Measurements from ENCODE around the gene JMJD7. TPM values are rescaled to one million over a fixed set of nuclear protein-coding genes. Genes with fewer than 3 reads are reported as not detected.

Gene JMJD7
- total RNA-seq, 1 experiment from 2014 or later: 10.9 TPM

- Mint-ChIP-seq H3K4me1 (ENCODE audit: low read depth, unreplicated experiment) (no peaks in the 10 kb centered on the region), H3K36me3 (ENCODE audit: insufficient read depth, unreplicated experiment) (peaks cover 12% of the 10 kb centered on the region), H3K4me3 (ENCODE audit: unreplicated experiment) (no peak overlapping the region), H3K27me3 (ENCODE audit: insufficient read depth, unreplicated experiment) (no peaks in the 10 kb centered on the region), H3K27ac (ENCODE audit: unreplicated experiment) (no peak overlapping the region), H3K9me3 (ENCODE audit: unreplicated experiment) (no peaks in the 10 kb centered on the region)
- H3K36me3 ChIP-seq (ENCODE audit: control insufficient read depth, insufficient read depth, low read length): no peaks in the 10 kb centered on the region
- CTCF ChIA-PET: no interaction called here
- DNase-seq: no peak
- no TSS peak for BruUV-seq (replicated peaks)
- POLR2A ChIA-PET: interaction anchor here (0.5 to 0.6 kb wide), 2 partner anchors 68 to 94 kb away, joined by 3 to 4 read pairs; no protein-coding TSS in a partner anchor
- H3K4me1 ChIP-seq: no peaks in the 10 kb centered on the region
- TF ChIP-seq CTCF (IDR thresholded peaks at IDR 0.05; ENCODE audit: insufficient read depth in 1 of 2, low read depth in 1 of 2, low read length in 1 of 2, severe bottlenecking in 1 of 2, unreplicated experiment in 1 of 2): no peak
- no peak overlapping the region for H3K4me3 ChIP-seq (ENCODE audit: low read depth, low read length)
- H3K9me3 ChIP-seq: no peaks in the 10 kb centered on the region
- no peaks in the 10 kb centered on the region for H3K27me3 ChIP-seq (replicated peaks; ENCODE audit: control insufficient read depth, insufficient read depth, low read length)
- intact Hi-C loops (cut with micrococcal nuclease; ENCODE audit: unreplicated experiment): no loop called here
Observed at GRCh38 chr15:41851167-41851523, 23.3 kb downstream of the JMJD7 start.

- no peaks in the 10 kb centered on the region for H3K9me3 Mint-ChIP-seq (ENCODE audit: unreplicated experiment)
- ChIA-PET POLR2A (interaction anchor here (0.6 kb wide), 1 partner anchor 69 kb away, joined by 3 read pairs; no protein-coding TSS in a partner anchor), CTCF (interaction anchor here (0.7 kb wide), 1 partner anchor 118 kb away, joined by 3 read pairs; no protein-coding TSS in a partner anchor)
- no peak overlapping the region for H3K27ac Mint-ChIP-seq (ENCODE audit: unreplicated experiment)
- no peaks in the 10 kb centered on the region for H3K36me3 ChIP-seq (ENCODE audit: control insufficient read depth, insufficient read depth, low read length)
- no peaks in the 10 kb centered on the region for H3K27me3 ChIP-seq (replicated peaks; ENCODE audit: control insufficient read depth, insufficient read depth, low read length)
- DNase-seq: no peak
- no peaks in the 10 kb centered on the region for H3K4me1 ChIP-seq
- no peak for TF ChIP-seq CTCF (IDR thresholded peaks at IDR 0.05; ENCODE audit: insufficient read depth in 1 of 2, low read depth in 1 of 2, low read length in 1 of 2, severe bottlenecking in 1 of 2, unreplicated experiment in 1 of 2)
- no TSS peak for BruUV-seq (replicated peaks)
- H3K27me3 Mint-ChIP-seq (ENCODE audit: insufficient read depth, unreplicated experiment): no peaks in the 10 kb centered on the region
- H3K4me1 Mint-ChIP-seq (ENCODE audit: low read depth, unreplicated experiment): no peaks in the 10 kb centered on the region
- intact Hi-C loops (cut with micrococcal nuclease; ENCODE audit: unreplicated experiment): no loop called here
- H3K36me3 Mint-ChIP-seq (ENCODE audit: insufficient read depth, unreplicated experiment): peaks cover 12% of the 10 kb centered on the region
- no peak overlapping the region for H3K4me3 Mint-ChIP-seq (ENCODE audit: unreplicated experiment)
- no peaks in the 10 kb centered on the region for H3K9me3 ChIP-seq
- no peak overlapping the region for H3K4me3 ChIP-seq (ENCODE audit: low read depth, low read length)
Observed at GRCh38 chr15:41851755-41852370, 24.0 kb downstream of the JMJD7 start.

GRCh38 chr15:41852736-41853590 is 25.1 kb downstream of the JMJD7 start:
- ChIA-PET CTCF (interaction anchor here (0.7 kb wide), 1 partner anchor 117 kb away, joined by 3 read pairs; no protein-coding TSS in a partner anchor), POLR2A (no interaction called here)
- no peak overlapping the region for H3K4me3 Mint-ChIP-seq (ENCODE audit: unreplicated experiment)
- H3K9me3 Mint-ChIP-seq (ENCODE audit: unreplicated experiment): no peaks in the 10 kb centered on the region
- H3K27me3 Mint-ChIP-seq (ENCODE audit: insufficient read depth, unreplicated experiment): no peaks in the 10 kb centered on the region
- Histone ChIP-seq H3K9me3 (no peaks in the 10 kb centered on the region), H3K27me3 (replicated peaks; ENCODE audit: control insufficient read depth, insufficient read depth, low read length) (no peaks in the 10 kb centered on the region), H3K4me1 (no peaks in the 10 kb centered on the region), H3K36me3 (ENCODE audit: control insufficient read depth, insufficient read depth, low read length) (no peaks in the 10 kb centered on the region), H3K4me3 (ENCODE audit: low read depth, low read length) (no peak overlapping the region)
- TF ChIP-seq CTCF (IDR thresholded peaks at IDR 0.05; ENCODE audit: insufficient read depth in 1 of 2, low read depth in 1 of 2, low read length in 1 of 2, severe bottlenecking in 1 of 2, unreplicated experiment in 1 of 2): no peak
- no peaks in the 10 kb centered on the region for H3K4me1 Mint-ChIP-seq (ENCODE audit: low read depth, unreplicated experiment)
- H3K27ac Mint-ChIP-seq (ENCODE audit: unreplicated experiment): no peak overlapping the region
- BruUV-seq (replicated peaks): no TSS peak
- H3K36me3 Mint-ChIP-seq (ENCODE audit: insufficient read depth, unreplicated experiment): peaks cover 12% of the 10 kb centered on the region
- DNase-seq: no peak
- intact Hi-C loops (cut with micrococcal nuclease; ENCODE audit: unreplicated experiment): no loop called here
